ENCODE data around the gene TMEM61.
"Not testable (repeated sequence)": the region's sequence is repeated elsewhere in the genome, so short reads cannot be mapped to it uniquely, and the experiment has no call there.

The TMEM61 gene

GRCh38 chr1:54956726-54957125 is 23.7 kb upstream of the TMEM61 start:
- Histone ChIP-seq H3K27me3 (replicated peaks; ENCODE audit: insufficient read depth, low read length) (no peaks in the 10 kb centered on the region), H3K79me2 (ENCODE audit: low read length) (no peaks in the 10 kb centered on the region), H3K27ac (ENCODE audit: low read length) (no peak overlapping the region), H2AFZ (ENCODE audit: low read length) (no peak overlapping the region), H3K4me2 (ENCODE audit: low read depth, low read length) (no peak overlapping the region), H3K9me2 (replicated peaks; ENCODE audit: insufficient read depth, low read length) (no peaks in the 10 kb centered on the region), H3K4me3 (ENCODE audit: low read length) (no peak overlapping the region), H4K20me1 (ENCODE audit: insufficient read depth, low read length) (no peaks in the 10 kb centered on the region), H3K9ac (ENCODE audit: low read length) (no peak overlapping the region), H3F3A (ENCODE audit: insufficient read depth, low read length) (no peaks in the 10 kb centered on the region), H3K36me3 (replicated peaks; ENCODE audit: insufficient read depth, low read length) (no peaks in the 10 kb centered on the region), H3K9me3 (replicated peaks; ENCODE audit: insufficient read depth, low read length) (no peaks in the 10 kb centered on the region), H3K4me1 (ENCODE audit: low read length) (no peaks in the 10 kb centered on the region)
- DNase-seq = no peak
- TF ChIP-seq EZH2 (optimal IDR thresholded peaks at IDR 0.05; ENCODE audit: low read depth, low read length) (no peak), EZH2phosphoT487 (IDR thresholded peaks at IDR 0.05; ENCODE audit: low read length) (no peak), CTCF (IDR thresholded peaks at IDR 0.05; ENCODE audit: low read length) (no peak)

- H3K9me3 ChIP-seq (replicated peaks; ENCODE audit: insufficient read depth, low read length) = no peaks in the 10 kb centered on the region
- H3K36me3 ChIP-seq (replicated peaks; ENCODE audit: insufficient read depth, low read length) = no peaks in the 10 kb centered on the region
- H3K27me3 ChIP-seq (replicated peaks; ENCODE audit: insufficient read depth, low read length) = no peaks in the 10 kb centered on the region
- no peak for DNase-seq
- no peak overlapping the region for H3K4me2 ChIP-seq (ENCODE audit: low read depth, low read length)
- H3K9me2 ChIP-seq (replicated peaks; ENCODE audit: insufficient read depth, low read length) = no peaks in the 10 kb centered on the region
- H3K27ac ChIP-seq (ENCODE audit: low read length) = no peak overlapping the region
- TF ChIP-seq CTCF (IDR thresholded peaks at IDR 0.05; ENCODE audit: low read length) = no peak
- TF ChIP-seq EZH2phosphoT487 (IDR thresholded peaks at IDR 0.05; ENCODE audit: low read length) = no peak
- no peak for TF ChIP-seq EZH2 (optimal IDR thresholded peaks at IDR 0.05; ENCODE audit: low read depth, low read length)
- no peak overlapping the region for H2AFZ ChIP-seq (ENCODE audit: low read length)
- no peak overlapping the region for H3K9ac ChIP-seq (ENCODE audit: low read length)
- H3K4me1 ChIP-seq (ENCODE audit: low read length) = no peaks in the 10 kb centered on the region
- H3K4me3 ChIP-seq (ENCODE audit: low read length) = no peak overlapping the region
- H3K79me2 ChIP-seq (ENCODE audit: low read length) = no peaks in the 10 kb centered on the region
- no peaks in the 10 kb centered on the region for H4K20me1 ChIP-seq (ENCODE audit: insufficient read depth, low read length)
- no peaks in the 10 kb centered on the region for H3F3A ChIP-seq (ENCODE audit: insufficient read depth, low read length)
These were observed 21.2 kb upstream of the TMEM61 start for GRCh38 chr1:54959241-54959640.

GRCh38 chr1:54962612-54963395 is 17.6 kb upstream of the TMEM61 start:
- H3K27me3 ChIP-seq (replicated peaks; ENCODE audit: insufficient read depth, low read length) = no peaks in the 10 kb centered on the region
- TF ChIP-seq CTCF (IDR thresholded peaks at IDR 0.05; ENCODE audit: low read length) = no peak
- H3K36me3 ChIP-seq (replicated peaks; ENCODE audit: insufficient read depth, low read length) = no peaks in the 10 kb centered on the region
- H3K9me3 ChIP-seq (replicated peaks; ENCODE audit: insufficient read depth, low read length) = no peaks in the 10 kb centered on the region
- no peaks in the 10 kb centered on the region for H3K9me2 ChIP-seq (replicated peaks; ENCODE audit: insufficient read depth, low read length)
- no peaks in the 10 kb centered on the region for H3F3A ChIP-seq (ENCODE audit: insufficient read depth, low read length)
- no peak overlapping the region for H3K27ac ChIP-seq (ENCODE audit: low read length)
- no peaks in the 10 kb centered on the region for H3K79me2 ChIP-seq (ENCODE audit: low read length)
- DNase-seq = no peak
- H3K4me2 ChIP-seq (ENCODE audit: low read depth, low read length) = no peak overlapping the region
- peaks cover 12% of the 10 kb centered on the region for H3K4me1 ChIP-seq (ENCODE audit: low read length)
- no peaks in the 10 kb centered on the region for H4K20me1 ChIP-seq (ENCODE audit: insufficient read depth, low read length)
- no peak overlapping the region for H3K9ac ChIP-seq (ENCODE audit: low read length)
- no peak overlapping the region for H2AFZ ChIP-seq (ENCODE audit: low read length)
- H3K4me3 ChIP-seq (ENCODE audit: low read length) = no peak overlapping the region

GRCh38 chr1:54963829-54964228 is 16.6 kb upstream of the TMEM61 start:
- H3K27ac ChIP-seq (ENCODE audit: low read length); H3K4me3 ChIP-seq (ENCODE audit: low read length); H3K9me3 ChIP-seq (replicated peaks; ENCODE audit: insufficient read depth, low read length); H3F3A ChIP-seq (ENCODE audit: insufficient read depth, low read length); H3K36me3 ChIP-seq (replicated peaks; ENCODE audit: insufficient read depth, low read length); H3K79me2 ChIP-seq (ENCODE audit: low read length); H3K4me2 ChIP-seq (ENCODE audit: low read depth, low read length); H4K20me1 ChIP-seq (ENCODE audit: insufficient read depth, low read length); DNase-seq; H3K27me3 ChIP-seq (replicated peaks; ENCODE audit: insufficient read depth, low read length); H3K9ac ChIP-seq (ENCODE audit: low read length); H3K9me2 ChIP-seq (replicated peaks; ENCODE audit: insufficient read depth, low read length); H2AFZ ChIP-seq (ENCODE audit: low read length): not testable (repeated sequence)
- peaks cover 12% of the 10 kb centered on the region for H3K4me1 ChIP-seq (ENCODE audit: low read length)
